Activated CD4-positive, alpha-beta T cell treated with anti-CD3 and anti-CD28 coated beads, Interleukin-2, amount 50 U/mL, for 24 hours (primary cell): ENCODE results near the gene SLC38A10.
A peak's percentile ranks its signal among the peaks of the same experiment; 100 is the strongest.

Experiments
- DNase-seq, 2 donors: peaks; one replicate each; pipeline ENCODE4 v3.0.0-alpha.2; 2020; ENCODE audit warnings: low read depth in 1 of 2, low spot score in 1 of 2

The SLC38A10 gene

GRCh38 chr17:81258292-81258691 is 36.8 kb downstream of the SLC38A10 start:
- no peak for DNase-seq

DNA sequence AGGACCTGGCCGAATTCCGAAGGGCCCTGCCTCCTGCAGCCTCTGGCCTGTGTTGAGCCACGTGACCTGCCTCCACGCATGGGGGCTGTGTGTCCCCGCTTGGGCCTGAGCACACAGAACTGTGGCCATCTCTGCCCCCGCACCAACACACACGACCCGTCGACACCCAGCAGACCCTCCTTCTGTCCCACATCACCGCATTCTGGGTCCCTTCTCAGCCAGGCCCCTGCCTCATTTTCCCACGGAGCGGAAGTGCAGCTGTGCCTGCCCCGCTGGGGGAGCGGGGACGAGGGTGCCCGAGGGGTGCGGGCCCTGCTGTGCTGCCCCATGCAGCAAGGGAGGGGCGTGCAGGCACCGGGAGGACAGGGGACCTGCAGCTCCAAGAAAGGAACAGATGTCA is 37.6 kb downstream of the SLC38A10 start:
- DNase-seq, result no peak

GRCh38 chr17:81256616-81257015 is 38.5 kb downstream of the SLC38A10 start:
- no peak for DNase-seq

GRCh38 chr17:81254955-81255717 is 40.0 kb downstream of the SLC38A10 start:
- no peak for DNase-seq

- peak; percentile 40 to 42 for DNase-seq
These were observed 41.6 kb downstream of the SLC38A10 start for GRCh38 chr17:81253358-81254131.

DNA sequence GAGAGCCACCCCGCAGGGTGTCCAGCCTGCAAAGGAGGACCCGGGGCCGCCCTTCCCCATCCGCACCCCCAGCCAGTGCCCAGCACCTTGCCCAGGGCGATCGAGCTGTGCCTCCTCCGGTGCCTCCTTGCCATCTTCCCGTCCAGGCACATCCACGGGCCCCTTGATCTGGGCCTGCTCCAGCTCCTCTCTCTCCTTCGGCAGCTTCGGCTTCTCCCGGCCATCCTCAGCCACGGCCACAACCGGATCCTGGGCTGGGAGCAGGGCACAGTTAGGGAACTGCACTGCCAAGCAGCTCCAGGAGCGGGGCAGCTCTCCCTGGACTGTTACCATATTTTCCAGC is 42.1 kb downstream of the SLC38A10 start:
- no peak for DNase-seq

GRCh38 chr17:81252326-81252986 is 42.7 kb downstream of the SLC38A10 start:
- no peak for DNase-seq

GRCh38 chr17:81251709-81252301 is 43.3 kb downstream of the SLC38A10 start:
- DNase-seq, result no peak

DNA sequence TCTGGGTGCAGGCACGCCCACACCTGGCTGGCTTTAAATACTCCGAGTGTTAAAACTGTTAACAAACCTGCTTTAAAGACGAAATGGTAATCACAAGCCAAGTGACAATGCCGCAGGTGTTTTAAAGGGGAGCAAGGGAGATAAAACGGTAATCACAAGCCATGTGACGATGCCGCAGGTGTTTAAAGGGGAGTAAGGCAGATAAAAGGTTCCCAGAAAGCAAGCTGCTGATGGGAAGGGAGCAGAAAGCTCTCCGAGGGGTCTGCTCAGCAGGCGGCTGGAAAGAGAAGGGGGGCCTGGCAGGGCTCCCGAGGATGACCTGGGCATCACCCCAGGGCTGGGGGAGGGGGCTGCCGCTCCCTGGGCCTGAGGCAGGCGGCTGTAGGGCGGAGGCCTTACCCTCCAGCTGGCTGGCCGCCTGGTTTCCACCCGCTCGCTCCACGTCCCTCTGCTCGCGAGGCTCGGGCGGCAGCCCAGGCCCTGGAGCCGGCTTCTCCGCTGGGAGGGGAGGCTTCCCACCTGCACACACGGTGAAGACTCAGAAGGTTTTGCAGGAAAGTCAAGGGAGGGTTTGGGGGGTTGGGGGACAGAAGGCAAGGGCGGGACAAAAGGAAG is 43.9 kb downstream of the SLC38A10 start:
- DNase-seq, result no peak

DNA sequence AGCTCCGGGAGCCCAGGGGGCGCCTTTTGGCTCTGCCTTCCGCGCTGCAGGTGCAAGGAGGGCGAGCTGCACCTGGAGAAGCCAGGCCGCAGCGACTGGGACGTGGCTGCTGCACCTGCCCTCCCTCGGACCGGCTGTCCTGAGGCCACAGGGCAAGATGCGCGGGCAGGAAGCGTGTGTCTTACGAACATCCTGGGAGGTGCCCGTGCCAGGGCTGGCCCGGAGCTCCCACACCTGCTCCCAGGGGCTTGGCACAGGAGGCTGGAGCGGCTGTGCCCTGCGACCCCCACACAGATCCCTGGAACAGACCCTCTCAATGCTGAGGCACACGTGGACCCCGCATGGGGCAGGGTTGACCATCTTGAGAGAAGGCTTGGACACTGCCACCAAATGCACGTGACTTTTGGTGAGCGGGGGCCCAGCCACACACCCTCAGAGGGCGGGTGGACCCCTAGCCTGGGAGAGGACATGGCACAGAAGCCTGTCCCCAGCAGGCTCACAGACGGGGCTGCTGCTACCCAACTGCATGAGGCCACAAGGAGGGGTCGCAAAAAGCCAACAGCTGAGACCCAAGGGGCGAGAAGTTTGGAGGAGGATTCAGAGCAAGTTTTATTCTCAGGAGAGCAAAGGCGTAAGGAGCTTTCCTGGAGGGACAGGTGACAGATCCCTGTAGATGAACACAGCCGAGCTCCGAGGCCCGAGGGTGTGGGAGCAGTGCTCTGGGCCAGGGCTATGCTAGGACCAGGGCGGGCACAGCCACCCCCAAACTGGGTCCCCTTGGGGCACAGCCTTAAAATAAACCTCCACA is 44.6 kb downstream of the SLC38A10 start:
- no peak for DNase-seq

GRCh38 chr17:81249223-81250040 is 45.7 kb downstream of the SLC38A10 start:
- no peak for DNase-seq

GRCh38 chr17:81248649-81249048 is 46.5 kb downstream of the SLC38A10 start:
- DNase-seq, result no peak

DNA sequence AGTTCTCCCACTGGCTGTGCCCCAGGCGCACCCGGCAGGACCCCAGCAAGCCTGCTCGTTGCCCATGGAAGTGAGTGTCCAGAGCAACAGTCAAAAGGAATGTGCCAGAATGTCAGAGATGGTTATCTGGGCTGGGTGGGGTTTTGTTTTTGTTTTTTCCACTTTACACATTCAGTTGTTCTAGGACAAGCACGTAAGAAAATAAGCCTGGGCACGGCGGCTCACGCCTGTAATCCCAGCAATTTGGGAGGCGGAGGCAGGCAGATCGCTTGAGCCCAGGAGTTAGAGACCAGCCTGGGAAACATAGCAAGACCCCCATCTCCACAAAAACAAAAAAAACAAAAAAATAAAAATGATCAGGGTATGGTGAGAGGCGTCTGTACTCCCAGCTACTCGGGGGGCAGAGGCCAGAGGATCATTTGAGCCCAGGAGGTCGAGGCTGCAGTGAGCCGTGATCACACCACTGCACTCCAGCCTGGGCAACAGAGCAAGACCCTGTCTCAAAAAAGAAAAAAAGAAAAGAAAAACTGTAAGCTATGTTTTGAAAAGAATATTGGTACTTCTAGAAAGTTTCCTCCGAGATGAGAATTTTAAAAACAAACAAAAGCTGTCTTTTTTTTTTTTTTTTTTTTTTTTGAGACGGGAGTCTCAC is 47.6 kb downstream of the SLC38A10 start:
- DNase-seq, result no peak

GRCh38 chr17:81246679-81247338 is 48.3 kb downstream of the SLC38A10 start:
- DNase-seq, result no peak

DNA sequence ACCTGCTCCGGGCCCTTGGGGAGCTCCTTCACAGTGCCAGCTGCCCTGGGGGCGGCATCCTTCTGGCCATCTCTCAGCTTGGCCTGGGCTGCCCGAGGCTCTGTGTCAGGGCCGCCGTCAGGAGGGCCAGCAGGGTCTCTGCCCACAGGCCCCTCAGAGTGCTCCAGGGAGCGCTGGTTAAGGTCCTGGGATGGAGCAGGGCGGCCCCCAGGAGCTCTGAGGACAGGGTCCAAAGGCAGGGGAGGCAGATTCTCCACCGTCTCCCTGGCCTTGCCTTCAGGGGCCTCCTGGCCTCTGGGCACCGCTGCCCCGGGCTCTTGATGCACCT is 48.8 kb downstream of the SLC38A10 start:
- no peak for DNase-seq

GRCh38 chr17:81245665-81246342 is 49.3 kb downstream of the SLC38A10 start:
- no peak for DNase-seq

- DNase-seq, result no peak
These were observed 50.0 kb downstream of the SLC38A10 start for GRCh38 chr17:81245024-81245664.
